ENCODE results near the gene ACKR2. TPM values are rescaled to one million over a fixed set of nuclear protein-coding genes. Genes with fewer than 3 reads are reported as not detected.

The ACKR2 gene
- total RNA-seq, 4 donors from 2014 or later: 2.6 to 12.4 (median 7.5) TPM

- no peak for ATAC-seq (ENCODE audit: low FRiP score)
- TF ChIP-seq CTCF (IDR thresholded peaks at IDR 0.05): no peak
- no peak for DNase-seq (ENCODE audit: low spot score)
Observed at GRCh38 chr3:42898896-42899675, 89.8 kb downstream of the ACKR2 start.

DNA sequence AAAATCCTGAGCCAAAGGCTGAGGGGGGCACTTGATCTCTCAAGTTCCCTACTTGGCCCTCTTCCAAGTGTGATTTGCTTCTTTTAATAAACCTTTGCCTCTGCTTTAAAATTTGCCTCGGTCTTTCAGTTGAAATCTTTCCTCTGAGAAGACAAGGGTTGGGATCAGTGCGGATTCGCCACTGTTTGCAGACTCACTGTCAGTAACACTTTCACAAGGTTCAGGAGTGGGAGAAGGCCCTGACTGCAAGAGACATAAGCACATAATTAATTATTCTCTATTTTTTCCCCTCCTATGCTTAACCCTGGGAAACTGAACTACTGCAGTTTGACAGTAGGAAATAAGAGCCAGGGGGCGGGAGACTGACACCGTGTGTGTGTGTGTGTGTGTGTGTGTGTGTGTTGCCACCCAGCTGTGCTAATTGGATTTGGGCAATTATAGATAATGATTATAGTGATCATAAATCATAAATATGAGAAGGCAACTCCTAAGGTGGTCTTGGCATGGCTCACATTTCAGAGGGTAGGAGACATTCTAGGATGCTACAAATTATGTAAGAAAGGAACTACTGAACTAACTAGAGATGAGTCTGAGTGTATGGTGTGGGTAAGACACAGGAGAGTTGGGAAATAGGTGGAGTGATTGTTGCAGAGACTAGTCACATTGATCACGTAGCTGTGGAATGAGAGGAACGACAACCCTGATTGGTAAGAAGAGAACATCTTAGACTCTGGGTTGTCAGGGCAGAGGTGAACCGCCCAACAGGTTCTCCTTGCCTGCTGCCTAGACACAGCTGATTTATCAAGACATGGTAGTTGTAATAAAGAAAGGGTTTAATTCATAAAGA, 91.2 kb downstream of the ACKR2 start:
- DNase-seq (ENCODE audit: low spot score): no peak
- no peak for TF ChIP-seq CTCF (IDR thresholded peaks at IDR 0.05)
- no peak for ATAC-seq (ENCODE audit: low FRiP score)

DNA sequence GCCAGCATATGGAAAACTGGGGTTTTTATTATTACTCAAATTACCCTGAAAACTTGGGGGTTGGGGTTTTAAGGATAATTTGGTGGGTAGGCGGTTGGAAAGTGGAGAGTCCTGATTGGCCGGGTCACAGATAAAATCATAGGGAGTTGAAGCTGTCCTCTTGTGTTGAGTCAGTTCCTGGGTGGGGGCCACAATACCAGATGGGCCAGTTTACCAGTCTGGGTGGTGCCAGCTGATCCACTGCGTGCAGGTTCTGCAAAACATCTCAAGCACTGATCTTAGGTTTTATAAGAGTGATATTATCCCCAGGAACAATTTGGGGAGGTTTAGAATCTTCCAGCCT, 91.8 kb downstream of the ACKR2 start:
- no peak for DNase-seq (ENCODE audit: low spot score)
- TF ChIP-seq CTCF (IDR thresholded peaks at IDR 0.05): no peak
- ATAC-seq (ENCODE audit: low FRiP score): no peak

DNA sequence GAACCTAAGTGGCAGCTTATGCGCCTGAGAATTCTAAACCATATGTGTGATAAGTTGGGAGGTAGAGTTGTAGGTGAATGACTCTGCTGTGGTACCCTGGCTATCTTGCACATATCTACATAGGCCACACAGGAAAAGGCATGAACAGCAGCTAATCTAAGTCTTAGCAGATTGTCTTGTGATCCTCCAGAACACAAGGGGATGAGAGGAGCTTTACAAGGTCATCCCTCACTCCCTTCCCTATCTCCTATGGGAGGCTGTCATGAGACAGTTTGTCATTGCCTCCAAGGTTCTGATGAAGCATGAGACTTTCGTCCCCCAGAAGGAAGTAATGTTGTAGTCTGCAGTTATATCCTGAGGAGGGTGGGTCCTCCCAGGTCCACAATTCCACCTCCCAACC, 93.0 kb downstream of the ACKR2 start:
- no peak for DNase-seq (ENCODE audit: low spot score)
- no peak for TF ChIP-seq CTCF (IDR thresholded peaks at IDR 0.05)
- no peak for ATAC-seq (ENCODE audit: low FRiP score)

GRCh38 chr3:42904076-42904475, 94.8 kb downstream of the ACKR2 start:
- TF ChIP-seq CTCF (IDR thresholded peaks at IDR 0.05): no peak
- DNase-seq (ENCODE audit: low spot score) (no peak), ATAC-seq (ENCODE audit: low FRiP score) (no peak)

DNA sequence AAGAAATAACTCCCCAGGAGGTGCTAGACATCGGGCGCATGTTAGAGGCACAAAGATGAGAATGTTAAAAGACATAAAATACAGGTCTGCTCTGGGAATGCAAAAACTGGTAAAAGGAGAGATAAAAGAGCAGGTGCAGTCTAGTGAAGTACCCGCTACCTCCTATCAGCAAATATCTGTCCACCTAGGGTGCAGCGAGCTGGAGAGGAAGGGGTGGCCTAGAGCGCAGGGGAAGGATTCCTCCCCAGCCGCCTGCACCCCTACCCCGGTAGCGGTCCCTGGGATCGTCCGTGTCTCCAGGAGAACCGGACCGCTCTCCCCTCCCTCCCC, 96.5 kb downstream of the ACKR2 start:
- ATAC-seq (ENCODE audit: low FRiP score): no peak
- TF ChIP-seq CTCF (IDR thresholded peaks at IDR 0.05): no peak
- no peak for DNase-seq (ENCODE audit: low spot score)
